Neural progenitor cell (in vitro differentiated cells): ENCODE measurements around the gene CACTIN.

ENCODE experiments used
- CTCF ChIP-seq: fragments of 200-600 bp; sonication (generic); IDR thresholded peaks from 2 replicates; pipeline ENCODE4 v1.5.1; 2017; ENCODE audit warnings: antibody characterized with exemption, mild to moderate bottlenecking
- EZH2 ChIP-seq: fragments of 200-600 bp; sonication (generic); IDR thresholded peaks from 2 replicates; pipeline ENCODE4 v1.6.1; 2017; ENCODE audit warnings: antibody characterized with exemption, mild to moderate bottlenecking, moderate library complexity
- EZH2phosphoT487 ChIP-seq: fragments of 200-600 bp; sonication (generic); IDR thresholded peaks from 2 replicates; pipeline ENCODE4 v1.6.1; 2017; ENCODE audit warnings: antibody characterized with exemption

DNA sequence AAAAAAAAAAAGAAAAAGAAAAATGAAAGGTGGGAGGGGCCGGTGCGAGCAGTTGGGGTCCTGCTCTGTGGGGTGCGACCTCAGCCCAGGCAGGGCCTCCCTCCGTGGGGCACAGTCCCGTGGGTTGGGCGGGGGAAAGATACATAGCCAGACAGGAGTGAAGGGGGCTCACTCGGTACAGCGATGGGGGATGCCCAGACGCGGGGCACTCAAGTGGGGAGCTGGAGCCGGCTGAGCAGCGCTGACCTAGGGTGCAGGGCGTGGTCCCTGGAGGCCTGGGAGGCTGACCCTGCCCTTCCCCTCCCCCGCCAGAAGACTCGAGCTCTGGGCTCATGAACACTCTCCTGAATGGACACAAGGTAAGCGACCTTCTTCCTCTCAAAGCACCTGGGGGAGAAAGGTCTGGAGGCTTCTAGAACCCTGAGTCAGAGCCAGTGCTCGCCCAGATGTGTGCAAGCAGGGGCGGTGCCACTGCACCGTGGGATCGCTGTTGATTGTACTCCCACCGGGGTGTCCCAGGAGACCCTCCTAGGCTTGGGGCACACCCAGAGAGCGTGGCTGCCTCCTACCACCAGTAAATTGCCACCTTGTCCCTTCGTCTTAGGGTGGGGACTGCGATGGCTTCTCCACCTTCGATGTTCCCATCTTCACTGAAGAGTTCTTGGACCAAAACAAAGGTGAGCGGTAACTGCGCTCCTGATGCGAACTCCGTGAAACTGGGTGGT lies 50.5 kb downstream of the CACTIN start:
- TF ChIP-seq CTCF (no peak), EZH2 (no peak), EZH2phosphoT487 (no peak)
